IPS-18c (cell line): ENCODE results near the gene DVL1.
A peak's percentile ranks its signal among the peaks of the same experiment; 100 is the strongest.
"Not testable (repeated sequence)": the region's sequence is repeated elsewhere in the genome, so short reads cannot be mapped to it uniquely, and the experiment has no call there.

ENCODE experiments used
- H3K4me3 ChIP-seq: 2 replicates; pipeline ENCODE4 v1.7.0; 2013; ENCODE audit warnings: low read depth, mild to moderate bottlenecking, low read length, moderate library complexity; ENCODE audit not compliant: insufficient read depth
- H3K9me3 ChIP-seq: one replicate; pipeline ENCODE4 v1.6.1; 2013; ENCODE audit warnings: mild to moderate bottlenecking, low read length, moderate library complexity; ENCODE audit not compliant: control insufficient read depth, insufficient read depth

Gene DVL1

DNA sequence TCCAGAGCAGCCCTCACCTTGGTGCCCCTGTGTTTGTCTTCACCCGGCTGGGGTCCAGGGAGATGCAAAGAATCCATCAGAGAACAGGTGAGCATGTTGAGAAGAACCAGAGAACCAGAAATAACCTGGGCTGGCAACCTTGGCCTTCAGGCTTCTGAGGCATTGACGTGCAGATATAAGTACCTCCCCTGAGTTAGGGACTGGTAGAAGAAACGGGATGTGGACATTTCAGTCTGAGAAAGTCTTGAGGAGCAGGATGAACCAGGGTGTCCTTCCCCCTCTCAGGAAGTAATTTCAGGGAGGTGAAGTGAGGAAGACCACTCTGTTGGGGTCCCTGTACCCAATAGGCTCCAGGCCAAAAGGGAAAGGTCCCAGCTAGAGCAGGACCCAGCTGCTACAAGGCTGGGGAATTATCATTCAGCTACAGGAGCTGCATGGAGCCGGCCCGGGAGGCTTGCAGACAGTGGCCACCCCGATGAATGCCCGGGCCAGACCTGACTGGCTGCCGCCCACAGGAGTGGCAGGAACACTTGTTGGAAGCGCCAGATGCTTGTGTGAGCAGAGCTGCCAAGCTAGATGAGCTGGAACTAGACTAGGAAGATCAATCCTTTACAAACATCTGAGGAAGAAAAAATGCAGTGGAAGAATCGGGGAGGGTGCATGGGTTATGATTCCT is 27.5 kb upstream of the DVL1 start:
- Histone ChIP-seq H3K4me3 (no peak overlapping the region), H3K9me3 (peaks cover 2% of the 10 kb centered on the region)

DNA sequence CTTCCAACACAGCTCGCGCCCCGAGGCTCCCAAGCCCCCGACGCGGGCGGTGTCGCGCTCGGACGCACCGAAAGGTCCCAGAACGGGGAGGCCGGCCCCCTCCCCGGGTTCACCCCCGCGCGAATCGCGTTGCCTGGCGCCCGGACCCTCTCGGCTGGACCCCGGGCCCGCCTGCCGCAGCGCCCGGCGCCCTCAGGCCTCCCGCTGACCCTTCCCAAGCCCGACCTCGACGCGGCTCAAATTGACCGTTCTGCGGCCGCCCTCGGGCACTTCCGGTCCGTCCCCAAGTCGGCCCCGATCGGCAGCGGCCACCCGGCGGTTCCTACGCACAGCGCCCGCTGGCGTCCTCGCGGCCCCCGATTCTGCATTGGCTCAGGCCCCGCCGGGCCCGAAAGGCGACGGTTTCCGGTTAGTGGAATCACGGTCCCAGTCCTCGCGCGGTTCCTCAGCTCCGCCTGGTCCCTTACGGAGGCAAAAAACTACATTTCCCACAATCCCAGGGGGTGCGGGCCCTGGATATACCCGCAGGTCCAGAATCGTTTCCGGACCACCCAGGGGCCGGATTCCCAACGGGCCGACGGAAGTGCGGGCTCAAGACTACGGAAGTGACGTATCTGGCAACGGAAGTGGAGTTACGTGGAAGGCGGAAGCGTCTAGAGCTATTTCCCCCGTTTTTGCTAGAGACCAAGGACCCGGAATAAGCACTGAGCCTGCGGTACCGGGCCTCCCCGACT is 25.9 kb upstream of the DVL1 start, which contains the start of gene AURKAIP1:
Gene AURKAIP1 (minus strand): TSS at position 279 of the 734 bp plus-strand sequence. CDS start 451 bp downstream, outside the sequence.
- Histone ChIP-seq H3K9me3 (peaks cover 2% of the 10 kb centered on the region), H3K4me3 (peak within 1 kb of the TSS; percentile 88)

DNA sequence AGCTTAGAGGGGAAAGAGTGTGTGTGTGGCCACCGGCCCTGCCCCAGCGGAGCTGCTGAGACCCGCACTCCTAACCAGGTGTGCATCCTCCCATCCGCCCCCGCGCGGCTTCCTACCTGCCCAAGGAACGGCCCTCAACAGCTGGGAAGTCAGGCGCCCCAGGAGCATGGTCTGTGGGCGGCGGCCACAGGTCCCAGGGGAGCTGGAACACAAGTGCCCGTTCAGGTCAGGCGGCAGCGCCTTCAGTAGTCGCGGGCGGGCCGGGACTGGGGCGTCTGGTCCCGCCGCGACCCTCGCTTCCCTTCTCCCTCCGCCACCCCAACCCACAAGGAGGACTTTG is 25.3 kb upstream of the DVL1 start:
- Histone ChIP-seq H3K4me3 (peak overlapping the region; percentile 88), H3K9me3 (peaks cover 2% of the 10 kb centered on the region)

DNA sequence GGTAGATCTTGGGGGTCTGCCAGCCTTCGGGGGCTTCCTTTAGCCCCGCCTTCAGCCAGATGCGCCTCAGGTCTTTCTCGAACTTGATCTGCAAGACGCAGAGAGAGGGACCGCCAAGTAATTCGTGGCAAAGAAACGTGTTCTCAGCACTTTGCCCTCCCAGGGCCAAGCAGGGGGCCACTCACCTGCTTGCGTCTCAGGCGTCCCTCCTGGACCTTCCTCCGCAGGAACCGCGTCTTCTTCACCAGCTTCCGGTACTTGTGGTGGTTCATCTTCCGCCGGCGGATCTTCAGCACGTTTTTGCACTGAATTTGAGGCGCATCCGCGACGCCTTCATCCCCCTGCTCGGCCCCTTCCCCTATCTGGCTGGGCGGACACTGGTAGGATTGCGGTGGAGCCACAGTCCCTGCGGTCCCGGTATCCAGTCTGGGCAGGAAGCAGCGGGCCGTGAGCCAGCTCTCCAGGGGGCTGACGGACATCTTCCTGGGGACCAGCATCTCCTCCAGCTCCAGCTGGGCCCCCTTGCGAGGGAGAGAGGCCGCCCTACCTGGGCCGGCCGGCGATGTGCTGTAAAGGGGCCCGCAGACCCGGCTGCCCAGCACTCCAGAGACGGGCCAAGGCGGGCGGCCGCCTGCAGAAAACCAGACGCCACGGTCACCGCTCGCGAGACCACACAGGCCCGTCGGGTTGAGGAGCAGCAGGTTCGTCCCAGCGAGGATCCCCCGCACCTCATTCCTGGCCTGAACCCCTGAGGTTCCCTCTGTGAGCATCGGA is 24.8 kb upstream of the DVL1 start:
- Histone ChIP-seq H3K9me3 (peaks cover 2% of the 10 kb centered on the region), H3K4me3 (peak overlapping the region; percentile 88)

DNA sequence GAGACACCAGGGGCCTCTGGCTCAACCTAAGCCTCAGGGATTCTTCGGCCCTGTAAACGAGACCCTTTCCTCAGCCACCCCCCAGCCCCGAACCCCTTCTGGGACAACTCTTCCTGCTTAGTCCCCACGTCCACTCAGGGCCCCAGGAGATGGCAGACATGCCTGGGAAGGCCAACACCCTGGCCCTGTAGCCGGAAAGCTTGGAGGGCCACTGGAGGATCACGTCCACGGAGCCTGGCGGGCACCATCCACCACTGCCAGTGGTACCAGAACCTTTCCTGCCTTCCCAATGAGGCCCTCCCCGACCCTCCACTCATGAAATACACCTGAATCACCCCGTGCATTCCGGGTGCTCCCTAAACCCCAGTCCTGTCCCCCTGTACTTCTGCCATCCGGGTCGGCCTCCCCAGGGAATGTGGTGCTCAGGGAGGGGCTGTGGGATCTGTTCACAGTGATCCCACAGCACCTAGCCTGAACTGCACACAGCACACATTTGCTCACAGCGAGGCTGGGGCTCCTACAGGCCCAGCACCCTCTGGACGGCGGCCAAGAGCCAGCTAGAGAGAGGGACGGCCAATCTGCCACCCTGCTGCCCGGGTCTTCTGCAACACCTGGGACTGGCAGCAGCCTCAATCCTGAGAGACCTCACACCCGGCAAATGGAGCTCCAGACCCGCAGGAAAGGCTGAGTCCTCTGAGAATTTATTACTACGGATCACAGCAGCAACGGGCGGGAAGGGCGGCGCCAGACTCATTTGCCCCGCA is 24.0 kb upstream of the DVL1 start:
- Histone ChIP-seq H3K4me3 (no peak overlapping the region), H3K9me3 (peaks cover 2% of the 10 kb centered on the region)

DNA sequence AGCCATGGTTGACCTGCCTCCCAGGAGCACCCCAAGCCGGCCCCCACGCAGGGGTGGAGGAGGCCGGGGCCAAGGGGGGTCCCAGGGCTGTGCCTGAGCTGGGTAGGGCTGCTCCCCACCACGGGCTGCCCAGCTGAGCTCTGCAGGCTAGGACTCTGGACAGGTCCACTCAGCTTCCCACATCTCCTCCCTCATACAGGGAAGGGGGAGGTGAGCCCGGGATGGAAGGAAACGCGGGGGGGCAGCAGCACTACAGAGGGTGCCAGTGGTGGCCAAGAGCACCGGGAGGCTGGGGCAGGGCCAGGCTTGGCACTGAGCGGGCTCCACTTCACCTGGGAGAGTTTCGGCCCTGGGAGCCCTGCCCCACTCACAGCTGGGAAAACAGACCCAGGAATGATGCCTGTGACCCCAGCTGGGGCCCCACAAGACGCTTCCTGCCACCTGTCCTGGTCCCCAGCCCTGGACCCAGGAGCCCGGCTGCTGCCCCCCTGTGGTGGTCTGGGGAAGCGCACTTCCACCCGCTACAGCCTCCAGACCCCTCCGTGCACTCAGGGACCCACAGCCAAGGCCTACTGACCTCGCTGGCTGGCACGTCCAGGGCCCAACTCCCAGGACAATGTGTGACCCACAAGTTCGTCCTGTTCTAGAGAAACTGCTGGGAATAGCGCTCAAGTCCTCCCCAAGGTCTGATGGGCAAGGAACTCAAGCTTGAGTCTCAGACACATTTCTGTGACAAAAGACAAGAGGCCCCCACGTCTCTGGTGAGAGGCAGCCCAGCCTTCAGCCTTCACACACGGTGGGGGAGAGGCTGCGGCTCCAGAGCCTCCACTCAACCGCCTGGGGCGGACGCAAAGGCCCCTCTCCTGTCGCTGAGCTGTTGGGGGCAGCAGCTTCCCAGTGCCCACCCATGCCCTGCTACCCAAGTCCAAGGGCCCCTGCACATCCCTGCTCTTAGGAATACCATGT is 22.8 kb upstream of the DVL1 start:
- H3K9me3 ChIP-seq, result peaks cover 2% of the 10 kb centered on the region
- H3K4me3 ChIP-seq, result no peak overlapping the region

DNA sequence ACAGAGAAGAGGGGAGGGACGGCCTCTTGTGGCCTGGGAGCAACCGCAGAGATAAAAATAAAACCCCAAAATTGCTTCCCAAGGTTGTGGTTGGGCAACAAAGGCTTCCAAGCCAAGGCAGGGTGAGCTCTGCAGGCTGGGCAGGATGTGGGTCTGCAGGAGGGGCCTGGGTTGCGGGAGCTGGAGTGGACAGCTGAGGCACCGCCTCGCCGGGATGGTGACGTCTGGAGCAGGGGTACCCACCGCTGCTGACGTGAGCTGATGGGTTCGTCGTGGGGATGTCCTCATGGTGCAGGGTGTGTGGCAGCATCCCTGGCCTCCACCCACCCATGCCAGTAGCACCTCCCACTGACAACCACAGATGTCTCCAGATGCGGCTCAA is 22.1 kb upstream of the DVL1 start:
- Histone ChIP-seq H3K9me3 (peaks cover 2% of the 10 kb centered on the region), H3K4me3 (no peak overlapping the region)

DNA sequence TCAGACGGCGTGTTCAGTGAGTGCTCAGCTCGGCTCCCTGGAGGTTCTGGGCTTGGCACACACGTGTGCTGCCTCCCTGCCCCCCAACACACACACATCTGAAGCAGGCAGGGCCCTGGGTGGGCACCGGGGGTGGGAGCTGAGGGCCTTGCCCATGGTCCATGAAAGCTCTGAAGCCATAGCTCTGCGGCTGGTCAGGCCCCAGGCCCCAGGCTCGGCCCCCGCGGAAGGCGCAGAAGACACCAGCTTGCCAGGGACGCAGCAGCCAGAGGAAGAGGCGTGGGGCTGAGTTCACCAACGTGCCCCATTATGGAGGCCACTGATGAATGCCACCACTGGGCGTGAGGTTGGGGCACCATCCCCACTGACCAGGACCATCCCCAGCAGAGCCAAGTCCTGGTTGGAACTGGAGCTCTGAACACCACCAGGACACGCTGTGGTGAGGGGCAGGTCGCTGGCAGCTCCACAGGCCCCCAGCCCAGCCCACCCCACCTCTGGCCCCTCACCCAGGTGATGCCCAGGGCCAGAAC is 21.6 kb upstream of the DVL1 start:
- Histone ChIP-seq H3K9me3 (peaks cover 2% of the 10 kb centered on the region), H3K4me3 (no peak overlapping the region)

DNA sequence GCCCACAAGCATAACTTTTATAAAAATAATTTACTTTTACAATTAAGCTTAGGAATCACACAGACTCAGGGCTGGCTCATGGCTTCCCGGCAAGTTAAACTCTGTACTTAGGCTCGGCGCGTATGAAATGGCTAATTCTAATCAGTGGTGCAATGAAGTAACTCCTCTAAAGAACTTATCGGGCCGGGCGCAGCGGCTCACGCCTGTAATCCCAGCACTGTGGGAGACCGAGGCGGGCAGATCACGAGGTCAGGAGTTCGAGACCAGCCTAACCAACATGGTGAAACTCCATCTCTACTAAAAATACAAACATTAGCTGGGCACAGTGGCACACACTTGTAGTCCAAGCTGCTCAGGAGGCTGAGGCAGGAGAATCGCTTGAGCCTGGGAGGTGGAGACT is 20.9 kb upstream of the DVL1 start:
- not testable (repeated sequence) for H3K9me3 ChIP-seq, H3K4me3 ChIP-seq

DNA sequence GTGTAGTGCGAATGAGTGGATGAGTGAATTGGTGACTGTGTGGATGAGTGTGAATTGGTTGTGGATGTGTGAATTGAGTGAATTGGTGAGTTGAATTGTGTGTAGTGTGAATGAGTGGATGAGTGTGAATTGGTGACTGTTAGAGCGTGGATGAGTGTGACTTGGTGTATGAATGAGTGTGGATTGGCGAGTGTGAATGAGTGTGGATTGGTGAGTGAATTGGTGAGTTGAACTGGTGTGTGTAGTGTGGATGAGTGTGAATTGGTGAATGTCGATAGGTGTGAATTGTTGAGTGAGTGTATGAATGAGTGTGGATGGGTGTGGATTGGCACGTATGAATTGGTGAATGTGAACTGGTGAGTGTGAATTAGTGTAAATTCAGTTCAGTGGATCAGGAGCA is 18.1 kb upstream of the DVL1 start:
- Histone ChIP-seq H3K4me3 (no peak overlapping the region), H3K9me3 (no peaks in the 10 kb centered on the region)

DNA sequence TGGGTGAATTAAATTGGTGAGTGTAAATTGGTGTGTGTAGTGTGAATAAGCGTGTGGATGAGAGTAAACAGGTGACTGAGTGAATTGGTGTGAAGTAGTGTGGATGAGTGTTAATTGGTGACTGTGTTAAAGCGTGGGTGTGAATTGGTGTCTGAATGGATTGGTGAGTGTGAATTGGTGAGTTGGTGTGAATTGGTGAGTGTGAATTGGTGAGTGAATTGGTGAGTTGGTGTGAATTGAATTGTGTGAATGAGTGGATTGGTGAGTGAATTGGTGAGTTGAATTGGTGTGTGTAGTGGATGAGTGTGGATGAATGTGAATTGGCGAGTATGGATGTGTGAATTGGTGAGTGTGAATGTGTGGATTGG is 17.5 kb upstream of the DVL1 start:
- Histone ChIP-seq H3K4me3 (no peak overlapping the region), H3K9me3 (no peaks in the 10 kb centered on the region)

DNA sequence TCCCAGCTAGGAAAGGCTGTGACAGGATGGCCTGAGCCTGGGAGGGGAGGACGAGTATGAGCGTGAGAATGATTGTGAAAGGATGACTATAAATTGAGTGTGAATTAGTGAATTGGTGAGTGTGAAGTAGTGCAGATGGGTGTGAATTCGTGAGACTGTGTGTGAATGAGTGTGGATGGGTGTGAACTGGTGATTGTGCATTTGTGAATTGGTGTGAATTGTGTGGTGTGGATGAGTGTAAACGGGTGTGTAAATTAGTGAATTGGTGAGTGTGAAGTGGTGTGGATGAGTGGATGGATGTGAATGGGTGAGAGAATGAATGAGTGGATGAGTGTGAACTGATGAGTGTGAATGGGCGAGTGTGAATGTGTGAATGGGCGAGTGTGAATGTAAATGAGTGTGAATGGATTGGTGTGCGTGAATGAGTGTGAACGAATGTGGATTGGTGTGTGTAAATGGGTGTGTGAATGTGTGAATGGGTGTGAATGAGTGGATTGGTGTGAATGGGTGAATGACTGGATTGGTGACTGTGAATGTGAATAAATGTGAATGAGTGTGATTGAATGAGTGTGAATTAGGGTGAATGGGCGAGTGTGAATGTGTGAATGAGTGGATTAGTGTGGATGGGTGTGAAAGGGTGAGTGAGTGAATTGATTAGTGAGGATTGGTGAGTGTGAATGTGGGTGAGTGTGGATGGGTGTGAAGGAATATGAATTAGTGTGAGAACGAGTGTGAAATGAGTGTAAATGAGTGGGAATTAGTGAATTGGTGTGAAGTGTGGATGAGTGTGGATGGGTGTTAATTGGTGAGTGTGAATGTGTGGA is 16.9 kb upstream of the DVL1 start:
- Histone ChIP-seq H3K9me3 (no peaks in the 10 kb centered on the region), H3K4me3 (no peak overlapping the region)

DNA sequence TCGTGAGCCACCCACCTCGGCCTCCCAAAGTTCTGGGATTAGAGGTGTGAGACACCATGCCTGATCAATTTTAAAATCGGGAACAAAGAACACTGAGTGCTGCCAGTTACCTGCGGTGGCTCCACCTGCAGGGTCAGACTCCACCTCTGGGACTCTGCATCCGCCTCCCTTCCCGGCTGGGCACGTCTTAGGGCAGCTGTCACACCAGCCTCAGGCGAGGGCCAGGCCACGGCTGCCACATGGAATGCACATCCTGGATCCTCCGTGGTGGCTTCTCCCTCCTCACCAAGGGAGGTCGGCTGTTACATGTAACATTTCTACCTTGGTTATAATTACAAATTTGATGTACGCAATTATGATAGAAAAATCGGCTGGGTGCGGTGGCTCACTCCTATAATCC is 15.0 kb upstream of the DVL1 start:
- Histone ChIP-seq H3K4me3 (no peak overlapping the region), H3K9me3 (no peaks in the 10 kb centered on the region)

DNA sequence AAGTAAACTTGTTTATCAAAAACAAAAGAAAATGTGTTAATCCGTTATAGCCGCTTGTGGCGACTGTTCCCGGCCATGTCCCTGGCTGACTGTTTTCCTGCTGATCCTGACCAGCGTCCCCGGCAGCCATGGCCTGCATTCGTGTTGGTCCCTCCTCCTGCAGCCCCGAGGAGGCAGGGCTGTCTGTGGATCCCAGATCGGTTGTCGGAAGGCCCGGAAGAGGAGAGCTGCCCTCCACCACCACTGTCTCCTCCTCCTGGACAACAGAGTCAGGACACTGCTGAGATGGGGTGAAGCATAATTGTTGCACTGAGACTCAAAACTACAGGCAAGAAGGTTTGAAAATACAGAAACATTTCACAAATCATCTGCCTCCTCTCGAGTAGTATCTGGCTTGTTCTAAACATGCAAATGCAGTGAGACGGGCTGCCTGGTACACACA is 12.8 kb upstream of the DVL1 start:
- H3K4me3 ChIP-seq, result no peak overlapping the region

DNA sequence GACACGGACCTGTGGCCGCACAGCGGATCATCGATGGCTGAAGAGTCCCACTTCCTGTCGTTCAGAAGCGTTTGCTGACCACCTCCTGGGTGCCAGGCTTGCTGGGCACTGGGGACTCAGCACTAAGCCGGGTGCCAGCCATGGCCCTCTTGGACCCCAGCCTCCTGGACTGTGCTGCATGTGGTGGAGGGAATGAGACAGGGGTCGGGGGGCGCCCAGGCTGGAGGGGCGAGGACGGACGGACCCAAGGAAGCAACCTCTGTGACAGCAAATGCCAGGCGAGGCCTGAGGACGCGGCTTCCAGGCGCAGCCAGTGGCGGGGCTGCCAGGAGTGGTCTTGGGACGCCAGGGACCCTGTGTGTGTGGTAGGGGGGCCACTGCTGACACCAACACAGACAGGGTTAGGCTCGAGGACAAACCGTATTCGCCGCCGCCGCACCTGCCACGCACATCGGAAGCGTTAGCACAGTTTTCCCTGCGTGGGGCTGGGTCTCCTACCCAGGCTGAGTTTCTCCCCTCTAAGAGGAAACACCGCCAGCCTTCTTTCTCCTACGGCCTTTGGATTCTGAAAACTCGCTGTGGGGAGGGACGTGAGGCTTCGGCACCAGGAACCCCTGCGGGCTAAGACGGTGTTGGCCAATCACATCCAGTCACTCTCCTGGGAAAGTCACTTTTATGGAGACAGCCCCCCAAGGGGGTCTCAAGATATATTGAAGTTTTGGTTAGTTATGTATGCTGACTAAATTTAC is 12.2 kb upstream of the DVL1 start:
- Histone ChIP-seq H3K4me3 (no peak overlapping the region), H3K9me3 (no peaks in the 10 kb centered on the region)

More for the DNA sequence above, 12.8 kb upstream of the DVL1 start:
- no peaks in the 10 kb centered on the region for H3K9me3 ChIP-seq
